Ascending aorta (tissue), 2 donors: ENCODE measurements around the gene SEC22B. TPM values are rescaled to one million over a fixed set of nuclear protein-coding genes. Genes with fewer than 3 reads are reported as not detected.
"Not testable (repeated sequence)": the region's sequence is repeated elsewhere in the genome, so short reads cannot be mapped to it uniquely, and the experiment has no call there.

Experiments used
- DNase-seq, 2 donors: peaks; one replicate each; pipeline ENCODE4 v3.0.0-alpha.2; 2019; ENCODE audit warnings: low spot score in 2 of 2
- H3K27ac ChIP-seq, 2 donors: fragments of 200-600 bp; sonication (generic); one replicate each; pipeline ENCODE4 v1.5.1; 2016 to 2017; ENCODE audit warnings: mild to moderate bottlenecking in 1 of 2
- H3K27me3 ChIP-seq: fragments of 200-600 bp; sonication (generic); one replicate; pipeline ENCODE4 v1.5.1; 2017
- H3K36me3 ChIP-seq, 2 donors: fragments of 200-600 bp; sonication (generic); one replicate each; pipeline ENCODE4 v1.5.1; 2016
- H3K4me1 ChIP-seq, 2 donors: fragments of 200-600 bp; sonication (generic); one replicate each; pipeline ENCODE4 v1.5.1; 2016 to 2017; ENCODE audit warnings: mild to moderate bottlenecking in 1 of 2
- H3K4me3 ChIP-seq, 2 donors: fragments of 200-600 bp; sonication (generic); one replicate each; pipeline ENCODE4 v1.5.1; 2016 to 2017; ENCODE audit warnings: mild to moderate bottlenecking in 1 of 2
- H3K9me3 ChIP-seq, 2 donors: fragments of 200-600 bp; sonication (generic); one replicate each; pipeline ENCODE4 v1.5.1; 2016
- intact Hi-C: fragments of 100-400 bp; cut with DNase I; formaldehyde crosslinking; loops from one replicate; pipeline ENCODE4 v1.15.1; 2023
- total RNA-seq: library from RNA; depleted of rRNA; stranded (reverse); fragments of >200 nt; gene quantifications from one replicate; pipeline ENCODE4 v1.1.0, GENCODE V29; 2016

Gene SEC22B
- total RNA-seq, 1 donor from 2014 or later, result 16.8 TPM

DNA sequence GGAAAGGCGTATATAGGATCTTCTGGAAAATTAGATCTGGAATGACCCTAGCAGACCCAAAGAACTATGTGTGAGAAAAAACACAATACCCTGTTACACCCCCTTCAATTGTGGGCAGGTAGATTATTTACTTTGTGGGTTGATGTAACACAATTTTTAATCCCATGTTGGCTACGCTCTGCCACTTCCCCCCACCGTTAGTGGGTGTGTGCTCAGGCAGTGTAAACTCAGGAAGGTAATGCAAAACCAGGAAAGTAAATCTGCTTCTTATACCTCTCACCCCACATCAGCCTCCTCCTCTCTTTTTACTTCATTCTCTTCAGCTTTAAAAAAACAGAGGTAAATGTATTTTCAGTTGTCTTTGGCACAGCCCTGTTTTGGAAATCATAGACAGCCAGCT lies 63.2 kb downstream of the SEC22B start:
- H3K36me3 ChIP-seq, H3K27me3 ChIP-seq, H3K27ac ChIP-seq, intact Hi-C loops, H3K4me3 ChIP-seq, H3K9me3 ChIP-seq, DNase-seq, H3K4me1 ChIP-seq: not testable (repeated sequence)

DNA sequence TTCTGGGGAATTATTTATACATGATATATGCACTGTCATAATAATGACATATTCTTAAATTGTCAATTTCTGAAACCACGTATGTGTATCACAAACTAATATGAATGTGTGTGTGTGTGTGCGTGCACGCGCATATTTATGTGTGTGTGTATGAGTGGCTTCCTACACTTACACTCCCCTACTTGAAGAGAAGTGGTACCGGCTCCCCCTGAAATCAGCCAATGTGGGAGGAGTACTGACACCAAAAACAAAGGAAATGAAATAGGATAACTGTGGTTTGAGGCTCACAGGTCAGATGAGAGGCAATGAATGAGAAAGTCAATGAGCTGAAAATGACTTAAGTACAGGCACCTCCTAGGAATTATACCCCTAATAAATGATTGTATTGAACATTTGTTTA lies 64.1 kb downstream of the SEC22B start:
- H3K4me3 ChIP-seq, H3K36me3 ChIP-seq, intact Hi-C loops, DNase-seq, H3K4me1 ChIP-seq, H3K27ac ChIP-seq, H3K27me3 ChIP-seq, H3K9me3 ChIP-seq: not testable (repeated sequence)

- intact Hi-C loops, result not testable (repeated sequence)
Observed at GRCh38 chr1:120111771-120112170, 64.5 kb downstream of the SEC22B start.

GRCh38 chr1:120111008-120111407 lies 65.3 kb downstream of the SEC22B start:
- DNase-seq, H3K4me3 ChIP-seq, H3K9me3 ChIP-seq, H3K27me3 ChIP-seq, H3K36me3 ChIP-seq, H3K4me1 ChIP-seq, H3K27ac ChIP-seq, intact Hi-C loops: not testable (repeated sequence)

More at GRCh38 chr1:120111771-120112170, 64.5 kb downstream of the SEC22B start:
- not testable (repeated sequence) for H3K27me3 ChIP-seq, H3K4me3 ChIP-seq, H3K36me3 ChIP-seq, H3K27ac ChIP-seq, H3K4me1 ChIP-seq, DNase-seq, H3K9me3 ChIP-seq

- H3K9me3 ChIP-seq, H3K4me1 ChIP-seq, H3K4me3 ChIP-seq, H3K36me3 ChIP-seq, DNase-seq, H3K27ac ChIP-seq, H3K27me3 ChIP-seq, intact Hi-C loops: not testable (repeated sequence)
Observed at GRCh38 chr1:120109656-120110055, 66.7 kb downstream of the SEC22B start.

- H3K4me3 ChIP-seq, H3K9me3 ChIP-seq, intact Hi-C loops, H3K36me3 ChIP-seq, H3K4me1 ChIP-seq, H3K27ac ChIP-seq, DNase-seq, H3K27me3 ChIP-seq: not testable (repeated sequence)
Observed at GRCh38 chr1:120109180-120109579, 67.1 kb downstream of the SEC22B start.

GRCh38 chr1:120105288-120105687 lies 71.0 kb downstream of the SEC22B start:
- DNase-seq, H3K4me1 ChIP-seq, H3K9me3 ChIP-seq, intact Hi-C loops, H3K27me3 ChIP-seq, H3K27ac ChIP-seq, H3K36me3 ChIP-seq, H3K4me3 ChIP-seq: not testable (repeated sequence)

- DNase-seq, H3K4me1 ChIP-seq: not testable (repeated sequence)
Observed at GRCh38 chr1:120103768-120104167, 72.6 kb downstream of the SEC22B start.

DNA sequence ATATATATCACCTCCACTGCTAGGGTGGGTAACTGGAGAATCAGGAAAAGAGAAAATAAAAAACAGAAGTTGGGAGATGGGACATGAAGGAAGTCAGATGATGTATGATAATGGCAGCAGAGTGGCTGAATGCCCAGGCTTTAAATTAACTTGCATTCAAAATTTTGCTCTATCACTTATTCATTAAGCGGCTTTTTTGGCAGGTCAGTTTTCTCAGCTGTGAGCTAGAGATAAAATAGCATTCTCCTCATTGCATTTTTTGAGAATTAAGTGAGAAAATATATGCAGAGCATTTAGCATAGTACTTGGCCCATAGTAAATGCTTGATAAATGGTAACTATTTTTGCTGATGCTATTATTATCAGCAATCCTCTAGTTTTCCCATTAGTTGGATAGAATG lies 74.7 kb downstream of the SEC22B start:
- intact Hi-C loops, H3K9me3 ChIP-seq, H3K4me1 ChIP-seq, DNase-seq, H3K27ac ChIP-seq, H3K36me3 ChIP-seq, H3K27me3 ChIP-seq, H3K4me3 ChIP-seq: not testable (repeated sequence)

More at GRCh38 chr1:120103768-120104167, 72.6 kb downstream of the SEC22B start:
- H3K4me3 ChIP-seq, H3K36me3 ChIP-seq, H3K9me3 ChIP-seq, H3K27me3 ChIP-seq, intact Hi-C loops, H3K27ac ChIP-seq: not testable (repeated sequence)

Other genes starting within 250 kb of the SEC22B start
- 80.4 TPM for gene NOTCH2, start 106.9 kb downstream of the SEC22B start, total RNA-seq
- gene NBPF8, start 238.5 kb upstream of the SEC22B start, total RNA-seq, result 11.6 TPM